ENCODE measurements around the gene HSPA8.
"Not testable (repeated sequence)": the region's sequence is repeated elsewhere in the genome, so short reads cannot be mapped to it uniquely, and the experiment has no call there.

Gene HSPA8

GRCh38 chr11:123061403-123062157, at the start of gene HSPA8:
TSS of gene HSPA8 (minus strand) at chr11:123062136. CDS start at chr11:123061324, 812 bp downstream.
- DNase-seq = peak; percentile 24

- DNase-seq = peak; percentile 43
Measured at GRCh38 chr11:123111465-123111864, 49.5 kb upstream of the HSPA8 start.

- no peak for DNase-seq
Measured at GRCh38 chr11:123110397-123110796, 48.5 kb upstream of the HSPA8 start.

GRCh38 chr11:123107945-123108495, 46.1 kb upstream of the HSPA8 start:
- peak; percentile 3 for DNase-seq

- DNase-seq = no peak
Measured at GRCh38 chr11:123104697-123105096, 42.8 kb upstream of the HSPA8 start.

GRCh38 chr11:123103326-123103980, 41.5 kb upstream of the HSPA8 start:
- peak; percentile 80 for DNase-seq

- DNase-seq = no peak
Measured at GRCh38 chr11:123100379-123101085, 38.6 kb upstream of the HSPA8 start.

GRCh38 chr11:123098990-123099389, 37.1 kb upstream of the HSPA8 start:
- DNase-seq = no peak

GRCh38 chr11:123093739-123094138, 31.8 kb upstream of the HSPA8 start:
- peak; percentile 6 for DNase-seq

- DNase-seq = peak; percentile 51
Measured at GRCh38 chr11:123091506-123091905, 29.6 kb upstream of the HSPA8 start.

GRCh38 chr11:123090168-123090567, 28.2 kb upstream of the HSPA8 start:
- DNase-seq = not testable (repeated sequence)

- DNase-seq = not testable (repeated sequence)
Measured at GRCh38 chr11:123088896-123089295, 27.0 kb upstream of the HSPA8 start.

GRCh38 chr11:123087657-123088056, 25.7 kb upstream of the HSPA8 start:
- not testable (repeated sequence) for DNase-seq

- peak; percentile 83 for DNase-seq
Measured at GRCh38 chr11:123086305-123086704, 24.4 kb upstream of the HSPA8 start.

- DNase-seq = no peak
Measured at GRCh38 chr11:123085497-123085896, 23.6 kb upstream of the HSPA8 start.

GRCh38 chr11:123084454-123084853, 22.5 kb upstream of the HSPA8 start:
- DNase-seq = no peak

- peak; percentile 73 for DNase-seq
Measured at GRCh38 chr11:123083623-123084029, 21.7 kb upstream of the HSPA8 start.

- DNase-seq = no peak
Measured at GRCh38 chr11:123082977-123083376, 21.0 kb upstream of the HSPA8 start.

- DNase-seq = no peak
Measured at GRCh38 chr11:123080015-123080414, 18.1 kb upstream of the HSPA8 start.

GRCh38 chr11:123076484-123076883, 14.5 kb upstream of the HSPA8 start:
- DNase-seq = no peak

- DNase-seq = no peak
Measured at GRCh38 chr11:123073343-123074057, 11.6 kb upstream of the HSPA8 start.

- DNase-seq = no peak
Measured at GRCh38 chr11:123072762-123073161, 10.8 kb upstream of the HSPA8 start.

GRCh38 chr11:123072332-123072761, 10.4 kb upstream of the HSPA8 start:
- DNase-seq = peak; percentile 30

Data from NCI-H2171 treated with DMSO at 0.1 percent for 48 hours (cell line).